HG03025 (cell line): ENCODE data around the gene LRCH1.

Experiments
- ATAC-seq: cut with Tn5 transposase; IDR thresholded peaks from one replicate; pipeline ENCODE4 v1.9.1; 2021; ENCODE audit warnings: mild to moderate bottlenecking, moderate library complexity; ENCODE audit not compliant: unreplicated experiment, low FRiP score

Gene LRCH1

DNA sequence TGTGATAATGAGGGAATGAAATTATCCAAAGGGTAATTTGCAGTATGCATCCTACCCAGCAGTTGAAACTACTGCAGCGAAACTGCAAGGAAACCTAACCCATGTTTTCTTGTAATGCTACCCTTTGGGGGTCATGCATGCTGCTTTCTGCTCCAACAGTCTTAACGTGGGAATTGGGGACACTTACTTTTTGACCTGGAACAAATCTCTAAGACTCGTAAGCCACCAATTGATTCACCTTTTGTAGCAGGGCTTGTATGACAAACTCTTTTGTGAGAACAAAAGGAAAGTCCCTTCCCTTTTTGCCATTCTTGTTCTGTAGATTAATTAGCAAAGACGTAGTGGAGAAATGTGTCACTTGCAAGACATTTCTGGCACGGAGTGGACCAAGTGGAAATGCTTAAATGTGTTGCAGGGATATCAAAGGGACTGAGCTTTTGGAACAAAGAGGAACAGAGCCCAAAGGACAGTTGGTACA lies 27.4 kb downstream of the LRCH1 start:
- ATAC-seq: no peak

DNA sequence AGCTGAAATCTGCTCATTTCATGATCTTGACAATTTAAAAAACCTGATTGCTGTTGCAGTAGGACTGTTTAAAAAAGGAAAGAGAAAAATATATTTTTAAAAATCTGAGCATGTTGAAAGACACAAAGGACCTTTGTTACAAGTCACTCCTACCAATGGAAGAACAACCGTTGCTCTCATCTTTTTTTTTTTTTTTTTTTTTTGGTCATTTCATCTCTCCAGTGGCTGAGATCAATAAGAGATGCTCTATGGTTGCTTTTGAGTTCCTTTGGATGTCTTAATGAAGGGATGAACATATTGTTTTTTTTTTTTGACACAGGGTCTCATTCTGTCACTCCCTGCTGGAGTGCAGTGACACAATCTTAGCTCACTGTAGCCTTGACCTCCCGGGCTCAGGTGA lies 29.2 kb downstream of the LRCH1 start:
- ATAC-seq: no peak

DNA sequence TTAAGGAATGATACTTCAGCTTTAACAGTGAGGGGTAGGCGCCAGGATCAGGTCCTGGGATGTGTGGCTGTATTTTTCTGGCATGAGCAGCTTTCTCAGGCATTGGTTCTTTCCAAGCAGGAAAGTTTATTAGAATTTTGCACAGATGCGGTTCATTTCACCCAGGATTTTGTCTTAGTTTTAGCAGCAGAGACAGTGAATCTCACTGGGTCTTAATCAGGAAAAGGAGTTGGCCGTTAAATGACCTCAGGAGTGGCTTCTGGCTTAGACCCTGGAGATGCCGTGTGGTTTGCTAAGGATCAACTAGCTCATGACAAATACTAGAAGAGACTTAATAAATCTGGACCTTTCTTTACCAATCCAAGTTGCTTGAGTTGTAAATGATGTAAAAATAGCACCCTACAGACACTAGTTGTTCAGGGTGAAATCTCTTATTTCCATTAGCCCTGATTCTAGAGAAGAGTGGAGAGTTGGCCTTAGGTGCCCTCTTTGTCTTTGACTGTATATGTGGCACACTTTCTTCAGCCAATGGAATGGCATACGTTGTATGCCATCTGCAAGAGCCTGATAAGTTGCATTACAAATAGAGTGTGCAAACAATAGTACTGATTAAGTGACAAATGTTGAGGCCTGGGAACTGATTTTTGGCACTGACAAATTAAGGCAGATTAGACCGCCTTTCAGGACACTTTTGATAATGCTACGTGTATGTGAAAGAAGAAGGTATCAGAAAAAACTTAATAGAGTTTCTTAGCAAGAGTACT lies 34.0 kb downstream of the LRCH1 start:
- ATAC-seq: no peak

DNA sequence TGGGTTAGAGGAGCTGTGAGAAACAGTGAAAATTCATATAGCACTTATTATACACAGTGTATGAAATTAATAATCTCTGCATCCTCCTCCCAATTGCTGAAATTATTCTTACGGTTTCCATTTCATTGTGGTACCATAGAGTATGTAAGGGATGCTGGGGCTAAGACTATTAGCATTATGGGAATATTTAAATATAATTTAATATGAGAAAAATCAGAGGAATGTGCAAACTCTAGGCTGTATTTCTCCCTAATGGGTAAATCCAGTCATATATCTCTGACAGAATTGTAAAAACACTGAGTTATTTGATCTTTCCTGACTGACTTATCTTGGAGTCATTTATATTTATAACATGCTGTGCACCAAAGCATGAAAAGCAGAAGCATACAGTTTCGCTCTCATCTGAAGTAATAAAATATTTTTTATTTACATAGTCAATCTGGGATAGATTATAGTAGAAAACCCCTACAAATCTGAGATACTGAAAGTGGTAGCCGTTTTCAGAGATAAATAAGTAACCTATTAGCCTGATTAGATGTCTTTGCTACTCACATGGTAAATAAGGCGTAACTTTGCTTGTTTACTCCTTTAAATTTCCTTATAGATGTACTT lies 34.9 kb downstream of the LRCH1 start:
- no peak for ATAC-seq

DNA sequence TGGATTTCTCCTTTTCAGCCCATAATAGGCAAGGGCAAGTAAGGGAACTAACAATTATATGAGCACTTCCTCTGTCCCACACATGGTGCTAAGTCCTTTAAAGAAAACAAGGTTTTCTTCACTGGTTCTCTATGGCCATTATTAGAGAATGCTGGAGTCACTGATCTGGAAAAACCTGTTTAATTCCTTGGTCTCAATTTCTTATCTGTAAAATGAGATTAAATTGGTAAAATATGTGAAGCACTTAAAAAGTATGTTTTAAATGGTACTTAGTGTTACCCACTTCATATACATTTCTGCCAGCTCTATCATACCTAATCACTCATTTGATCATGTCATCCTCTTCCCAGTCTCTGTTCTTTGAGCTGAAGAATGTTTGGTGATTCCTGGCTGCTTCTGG lies 39.4 kb downstream of the LRCH1 start:
- ATAC-seq: no peak

DNA sequence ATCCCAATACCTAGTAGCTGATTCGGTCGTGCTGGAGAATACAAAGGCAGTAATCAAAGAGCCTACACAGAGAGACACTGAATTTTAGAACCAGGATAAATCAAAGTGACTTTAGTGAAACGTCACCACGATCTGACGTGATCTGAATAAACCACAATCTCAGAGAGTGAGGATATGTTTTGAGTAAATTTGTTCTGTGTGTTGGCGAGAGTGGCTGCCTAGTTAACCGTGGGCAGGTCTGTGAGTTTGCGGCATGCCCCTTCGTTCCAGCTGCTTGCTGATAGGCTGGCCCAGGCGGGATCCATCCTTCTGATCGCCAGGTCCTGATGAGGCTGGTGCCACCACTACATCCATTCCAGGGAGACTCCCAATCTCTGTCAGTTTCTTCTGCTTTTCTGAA lies 40.4 kb downstream of the LRCH1 start:
- no peak for ATAC-seq

DNA sequence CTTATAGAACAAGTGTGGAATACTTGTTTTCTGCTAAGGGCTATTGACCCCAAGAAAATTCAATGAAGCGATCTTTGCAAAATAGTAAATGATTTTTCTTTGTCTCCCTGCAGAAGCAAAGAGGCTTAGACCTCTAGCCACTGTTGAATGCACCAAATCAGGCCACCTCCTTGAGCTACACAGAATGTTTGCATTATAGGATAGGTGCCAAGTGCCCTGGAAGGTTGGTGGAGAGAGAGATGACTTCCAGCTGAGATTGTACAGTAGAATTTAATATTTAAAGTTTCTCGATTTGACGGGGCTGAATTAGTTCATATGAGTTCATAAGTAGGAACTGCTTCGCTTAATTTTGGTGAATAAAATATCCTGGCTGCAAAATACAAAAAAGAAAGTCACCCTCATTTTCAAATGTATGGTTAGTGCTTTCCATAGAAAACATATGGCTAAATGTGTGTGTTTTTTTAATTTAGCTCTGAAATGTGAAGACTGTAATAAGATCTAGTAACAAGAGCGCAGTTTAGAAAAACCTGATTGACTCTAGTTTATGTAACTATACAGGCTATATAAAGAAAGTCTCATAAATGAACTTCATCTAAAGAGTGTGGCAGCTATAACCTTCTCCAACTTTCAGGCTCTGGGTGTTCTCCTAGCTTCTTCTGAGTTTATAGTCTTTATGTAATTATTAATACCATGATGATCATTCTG lies 41.6 kb downstream of the LRCH1 start:
- ATAC-seq: no peak

DNA sequence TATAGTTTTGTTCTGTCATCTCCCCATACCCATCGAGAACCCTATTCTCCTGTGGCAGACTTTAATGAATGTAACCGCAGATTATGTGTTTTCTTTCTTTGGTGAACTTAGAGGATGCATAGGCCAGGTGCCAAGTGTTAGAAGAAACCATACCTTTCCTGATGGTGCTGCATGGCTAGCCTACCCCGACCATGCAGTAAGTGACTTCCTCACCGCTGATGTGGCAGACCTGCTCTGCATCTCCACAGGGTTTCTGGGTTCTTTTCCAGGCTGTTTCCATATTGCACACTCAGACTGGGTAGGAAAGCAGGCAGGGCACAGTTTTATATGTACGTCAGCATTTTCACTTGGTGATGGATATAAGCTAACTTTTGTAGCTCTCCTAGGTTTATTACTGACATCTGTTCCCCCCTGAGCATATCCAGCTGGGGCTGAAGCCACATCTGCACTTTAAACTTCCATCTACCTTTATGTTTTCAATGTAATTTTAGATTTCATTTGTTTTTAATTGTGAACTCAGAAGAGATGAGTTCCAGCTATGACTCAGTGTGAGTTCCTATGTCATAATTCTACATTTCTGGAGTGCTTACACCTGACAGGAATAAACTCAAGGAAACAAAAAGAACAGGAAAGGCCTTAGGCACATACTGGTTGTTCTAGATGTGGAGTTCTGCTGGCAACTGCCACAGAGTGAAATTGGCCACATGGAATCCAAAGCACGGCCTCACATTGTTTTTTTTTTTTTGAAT lies 42.3 kb downstream of the LRCH1 start:
- ATAC-seq: no peak

DNA sequence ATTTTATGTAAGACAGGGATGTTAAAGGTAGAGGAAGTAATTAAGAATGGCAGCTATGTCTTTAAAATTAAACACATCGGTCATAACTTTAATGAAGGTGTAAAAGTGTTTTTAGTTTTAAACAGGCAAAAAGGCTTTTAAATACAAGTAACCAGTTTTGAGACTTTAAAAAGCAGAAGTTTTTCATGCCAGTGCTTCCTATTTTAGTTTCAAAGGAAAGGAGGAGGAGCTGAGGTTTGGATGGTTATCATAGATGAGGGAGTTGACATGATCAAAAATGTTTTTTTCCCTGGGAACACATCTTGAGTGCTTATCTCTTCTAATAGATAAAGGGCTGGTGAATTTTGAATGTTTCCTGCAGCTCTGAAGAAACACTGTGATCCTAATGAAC lies 42.9 kb downstream of the LRCH1 start:
- no peak for ATAC-seq

DNA sequence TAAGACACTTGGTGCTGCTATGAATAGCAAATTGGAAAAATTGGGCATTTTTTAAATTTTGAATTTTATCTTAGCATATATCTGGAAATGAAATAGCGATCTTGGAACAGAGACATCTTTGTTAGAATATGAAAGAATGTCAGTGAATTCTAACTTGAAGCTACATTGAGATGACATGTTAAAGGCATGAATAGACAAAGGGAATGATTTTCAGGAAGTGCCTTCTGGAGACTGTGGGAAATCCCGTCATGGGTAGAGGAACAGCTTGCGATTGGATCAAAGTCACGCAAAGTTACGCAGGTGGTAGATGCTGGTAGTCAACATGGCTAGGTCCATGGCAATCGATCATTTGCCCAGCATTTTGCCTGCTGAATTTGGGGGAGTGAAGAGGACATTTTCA lies 43.5 kb downstream of the LRCH1 start:
- no peak for ATAC-seq

DNA sequence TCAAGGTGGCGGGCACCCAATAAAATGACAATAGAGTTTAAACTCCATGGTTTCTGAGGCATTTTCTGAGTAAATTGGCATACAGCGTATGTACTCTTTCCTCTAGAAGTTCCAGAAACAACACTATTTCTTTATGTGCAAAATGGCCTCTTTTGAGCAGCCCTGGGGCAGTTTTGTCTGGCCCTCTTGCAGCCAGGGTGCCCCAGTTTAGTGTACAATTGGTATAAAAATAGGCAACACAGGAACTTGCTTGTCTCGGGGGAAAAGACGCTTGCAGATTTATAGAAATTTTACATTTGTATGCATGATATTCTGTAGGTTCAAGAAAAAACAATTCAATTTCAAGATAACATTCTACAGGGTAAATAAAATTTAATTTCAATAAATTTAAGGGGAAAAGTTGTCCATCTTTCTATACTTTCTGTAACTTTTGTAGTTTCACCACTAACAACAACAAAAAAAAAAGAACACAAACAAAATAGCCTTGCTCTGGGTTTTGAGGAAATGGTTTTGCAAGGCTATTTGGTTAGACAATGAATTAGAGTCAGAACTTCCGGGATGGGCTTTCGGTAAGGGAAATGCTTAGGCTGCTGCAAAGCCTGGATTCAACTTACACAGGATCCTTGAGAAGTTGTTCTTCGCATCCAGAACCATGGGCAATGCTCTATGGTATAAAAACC lies 45.3 kb downstream of the LRCH1 start:
- ATAC-seq: no peak

DNA sequence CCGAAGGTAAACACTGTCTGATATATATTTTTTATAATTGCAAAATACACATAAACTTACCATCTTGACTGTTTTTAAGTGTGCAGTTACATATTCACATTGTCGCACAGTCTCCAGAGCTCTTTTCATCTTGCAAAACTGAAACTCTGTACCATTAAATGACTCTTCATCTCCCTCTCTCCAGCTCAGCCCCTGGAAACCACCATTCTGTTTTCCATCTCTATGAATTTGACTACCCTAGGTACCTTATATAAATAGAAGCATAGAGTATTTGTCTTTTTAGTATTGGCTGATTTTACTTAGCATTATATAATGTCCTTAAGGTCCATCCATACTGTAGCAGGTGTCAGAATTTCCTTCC lies 45.8 kb downstream of the LRCH1 start:
- no peak for ATAC-seq

DNA sequence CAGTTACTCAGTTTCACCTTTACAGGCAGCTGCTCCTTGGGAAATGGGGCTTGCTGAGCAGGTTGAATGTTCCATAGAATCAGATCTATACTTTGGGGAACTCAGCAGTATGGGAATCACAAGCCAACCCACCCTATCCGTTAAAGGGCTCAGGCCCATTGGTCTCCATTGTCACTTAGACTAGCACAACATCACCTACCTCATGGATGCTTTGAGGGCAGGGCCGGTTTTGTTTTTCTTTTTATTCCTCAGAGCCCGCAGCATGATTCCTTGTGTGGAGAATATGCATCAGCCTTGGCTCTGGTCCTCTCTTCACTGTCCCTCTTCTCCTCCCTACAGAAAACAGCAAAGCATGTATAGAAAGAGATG lies 48.0 kb downstream of the LRCH1 start:
- no peak for ATAC-seq

DNA sequence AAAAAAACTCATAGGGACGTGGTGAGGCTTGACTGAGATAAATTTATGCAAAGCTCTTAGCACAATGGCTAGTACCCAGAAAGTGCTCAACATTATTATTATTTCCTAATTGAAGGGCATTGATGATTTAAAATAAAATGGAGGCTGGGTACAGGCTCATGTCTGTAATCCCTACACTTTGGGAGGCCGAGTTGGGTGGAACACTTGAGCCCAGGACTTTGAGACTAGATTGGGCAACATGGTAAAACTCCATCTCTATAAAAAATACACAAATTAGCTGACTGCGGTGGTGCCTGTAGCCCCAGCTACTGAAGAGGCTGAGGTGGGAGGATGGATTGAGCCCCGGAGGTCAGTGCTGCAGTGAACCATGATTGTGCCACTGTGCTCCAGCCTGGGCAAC lies 49.6 kb downstream of the LRCH1 start:
- no peak for ATAC-seq

DNA sequence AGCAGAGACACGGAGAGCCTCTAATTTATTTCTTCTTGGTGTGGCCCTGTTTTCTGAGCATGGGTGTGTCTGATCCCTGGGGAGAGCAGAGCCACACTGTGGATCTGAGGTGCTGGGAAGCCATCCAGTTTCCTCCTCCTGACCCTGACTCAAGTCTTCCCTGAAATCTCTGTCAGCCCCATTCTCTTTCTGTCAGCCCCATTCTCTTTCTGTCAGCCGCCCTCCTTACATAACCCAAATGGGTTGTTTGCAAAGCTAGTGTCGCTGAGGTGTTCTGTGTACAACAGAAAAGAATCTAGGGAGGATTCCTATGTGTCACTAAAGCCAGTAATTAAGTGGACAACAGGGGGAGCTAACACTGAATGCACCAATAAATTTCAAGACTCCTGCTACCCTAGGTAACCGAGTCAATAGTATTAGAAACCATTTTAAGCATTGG lies 50.2 kb downstream of the LRCH1 start:
- no peak for ATAC-seq

DNA sequence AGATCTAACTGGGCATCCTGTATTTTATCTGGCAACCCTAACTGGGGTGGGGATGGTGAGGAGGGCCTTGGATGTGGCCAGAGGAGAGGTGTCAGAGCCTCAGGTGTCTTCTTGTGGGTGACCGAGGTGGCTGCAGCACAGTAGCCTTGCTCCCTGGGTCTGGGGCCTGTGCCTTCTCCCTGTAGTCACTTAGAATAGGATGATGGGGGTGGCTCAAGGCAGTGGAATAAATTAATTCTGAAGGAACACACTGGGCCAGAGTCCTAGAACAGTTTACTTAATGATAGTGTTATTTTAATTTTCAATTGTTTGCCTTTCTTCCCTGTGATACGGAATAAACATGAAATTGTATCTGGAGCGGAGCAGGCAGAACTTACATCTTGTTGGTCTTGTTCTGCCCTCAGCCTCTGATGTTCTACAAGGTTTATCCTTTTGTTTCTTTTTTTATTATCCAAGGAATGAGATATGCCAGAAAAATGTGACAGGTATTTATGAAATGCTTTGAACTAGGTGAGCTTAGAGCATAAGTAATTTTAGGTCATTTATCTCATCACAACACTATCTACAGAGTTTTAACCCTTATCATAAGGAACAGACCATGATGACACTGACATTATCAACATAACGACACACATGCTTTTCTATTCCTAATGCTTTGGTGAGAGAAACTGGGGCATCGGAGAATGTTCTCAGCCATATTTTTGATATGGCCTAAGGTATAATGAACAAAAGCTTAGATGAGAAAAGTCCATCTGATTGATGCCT lies 51.4 kb downstream of the LRCH1 start:
- no peak for ATAC-seq

DNA sequence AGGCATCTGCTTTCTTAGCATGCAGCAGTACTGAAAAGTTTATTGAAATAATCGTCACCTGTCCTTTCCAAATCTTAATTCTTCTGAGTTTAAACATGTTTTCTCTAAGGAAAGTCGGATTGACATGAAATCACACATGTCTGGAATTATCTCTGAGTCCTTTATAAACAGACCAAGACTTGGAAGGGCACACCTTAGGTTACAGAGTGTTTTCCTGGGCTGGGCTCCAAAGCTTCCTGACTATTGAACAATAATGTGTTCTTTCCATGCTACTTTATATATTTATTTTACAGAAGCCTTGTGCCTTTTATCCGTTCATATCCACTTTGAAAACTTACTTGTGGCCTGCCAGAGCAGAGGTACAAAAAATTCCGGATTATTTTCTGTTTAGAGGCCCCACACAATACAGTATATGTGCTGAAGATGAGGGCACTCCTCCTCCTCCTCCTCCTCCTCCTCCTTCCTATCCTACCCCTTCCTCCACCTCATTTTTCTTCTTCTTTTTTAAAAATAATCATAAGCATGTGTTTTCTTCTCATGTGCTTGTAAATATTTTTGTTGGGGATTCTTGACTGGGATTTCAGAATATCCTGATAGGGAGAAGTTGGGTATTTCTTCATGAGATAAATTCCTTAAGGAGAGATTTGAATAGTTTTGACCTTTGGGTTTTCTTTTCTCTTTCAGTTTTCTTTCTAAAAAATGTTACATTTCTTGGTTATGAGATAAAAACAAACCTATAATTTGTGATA lies 52.3 kb downstream of the LRCH1 start:
- ATAC-seq: no peak

DNA sequence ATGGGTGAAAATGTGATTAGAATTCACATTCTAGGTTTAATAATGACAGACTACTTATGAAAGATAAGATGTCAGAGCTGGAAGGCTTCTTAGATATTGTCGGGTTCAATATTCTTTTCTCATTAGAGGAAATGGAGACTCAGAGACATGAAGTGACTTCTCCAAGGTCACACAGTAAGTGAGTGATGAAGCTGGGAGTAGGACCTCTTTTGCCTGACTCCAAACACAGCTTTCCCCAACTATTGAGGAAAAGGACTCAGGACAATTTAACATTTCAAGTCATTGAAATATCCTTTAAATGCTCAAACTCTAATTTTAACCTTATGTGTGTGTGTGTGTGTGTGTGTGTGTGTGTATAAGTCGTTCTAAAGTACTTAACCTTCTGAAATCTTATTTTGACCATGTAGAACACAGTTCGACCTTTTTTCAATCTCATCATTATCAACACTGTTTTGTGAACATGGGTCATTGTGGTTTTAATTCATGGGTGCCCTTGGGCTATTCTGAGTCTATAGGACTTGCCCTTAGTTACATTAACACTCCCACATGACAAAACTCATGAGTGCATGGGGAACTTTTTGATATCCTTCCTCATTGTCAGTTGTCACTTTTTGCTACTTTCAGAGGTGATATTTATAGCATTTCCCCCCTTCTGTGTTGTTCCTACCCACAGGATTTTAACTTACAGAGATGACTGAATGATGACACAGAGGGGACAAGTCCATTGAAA lies 53.0 kb downstream of the LRCH1 start:
- no peak for ATAC-seq
